Pulmonary artery endothelial cell (primary cell): ENCODE measurements around the gene CCDC154. TPM values are rescaled to one million over a fixed set of nuclear protein-coding genes. Genes with fewer than 3 reads are reported as not detected.

Source experiments
- DNase-seq: peaks from one replicate; pipeline ENCODE4 v3.0.0-alpha.2; 2011; ENCODE audit warnings: low read depth, low spot score
- total RNA-seq: library from RNA; depleted of rRNA; stranded (reverse); fragments of >200 nt; gene quantifications from 2 replicates; pipeline ENCODE4 v1.2.3, GENCODE V29; 2014

Gene CCDC154
- total RNA-seq, 1 donor from 2014 or later = 0.13 TPM

DNA sequence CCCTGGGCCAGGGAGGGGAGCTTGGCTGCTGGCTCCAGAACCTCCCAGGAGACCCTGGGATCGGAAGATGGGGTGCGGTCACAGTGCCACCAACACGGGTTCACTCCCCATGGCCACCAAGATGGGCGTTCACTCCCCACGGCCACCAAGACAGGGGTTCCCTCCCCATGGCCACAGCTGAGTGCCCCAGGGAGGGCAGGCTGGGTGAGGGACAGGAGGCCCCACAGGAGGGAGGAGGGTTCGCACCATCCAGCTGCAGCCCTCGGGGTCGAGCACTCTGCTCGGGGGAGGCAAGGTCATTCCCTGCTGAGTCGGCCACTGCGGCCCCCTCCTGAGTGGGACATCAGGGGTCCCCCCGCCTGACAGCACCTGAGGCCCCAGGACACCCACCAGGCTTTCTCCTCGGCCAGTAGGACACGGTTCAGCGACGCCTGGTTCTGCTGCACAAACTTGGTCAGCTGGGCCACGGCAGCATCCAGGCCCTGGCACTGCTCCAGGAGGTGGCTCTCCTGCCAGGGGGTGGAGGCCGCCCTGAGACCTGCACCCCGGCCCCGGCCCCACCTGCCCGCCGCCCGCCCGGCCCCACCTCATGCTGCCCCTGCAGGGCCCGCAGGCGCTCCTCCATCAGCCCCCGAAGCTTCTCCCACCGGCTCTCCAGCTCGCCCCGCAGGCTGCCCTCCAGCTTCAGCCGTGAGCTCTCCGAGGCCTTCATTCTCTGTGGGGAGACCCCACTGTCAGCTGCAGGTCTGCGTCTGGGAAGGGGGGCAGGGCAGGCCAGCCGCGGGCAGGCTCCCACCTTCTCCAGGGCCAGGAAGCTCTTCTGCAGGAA is 5.9 kb downstream of the CCDC154 start:
- no peak for DNase-seq

DNA sequence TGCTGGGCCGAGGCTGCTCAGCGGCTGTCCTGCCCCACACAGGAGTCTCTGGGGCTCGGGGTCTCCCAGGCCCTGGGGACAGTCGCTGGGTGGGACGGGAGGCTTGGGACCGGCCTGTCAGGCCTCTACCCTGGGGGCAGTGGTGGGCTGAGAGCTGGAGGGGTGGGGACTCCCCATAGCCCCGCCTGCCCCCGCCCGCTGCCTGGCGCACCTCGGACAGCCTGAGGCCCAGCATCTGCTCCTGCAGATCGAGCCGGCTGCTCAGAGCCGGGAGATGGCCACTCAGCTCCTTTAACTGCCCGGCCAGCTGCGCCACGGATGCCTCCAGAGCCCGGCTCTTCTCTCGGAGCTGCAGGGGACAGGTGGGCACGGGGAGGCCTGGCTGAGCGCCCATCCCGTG is 6.8 kb downstream of the CCDC154 start:
- no peak for DNase-seq

GRCh38 chr16:1436731-1437355 is 7.5 kb downstream of the CCDC154 start:
- no peak for DNase-seq

DNA sequence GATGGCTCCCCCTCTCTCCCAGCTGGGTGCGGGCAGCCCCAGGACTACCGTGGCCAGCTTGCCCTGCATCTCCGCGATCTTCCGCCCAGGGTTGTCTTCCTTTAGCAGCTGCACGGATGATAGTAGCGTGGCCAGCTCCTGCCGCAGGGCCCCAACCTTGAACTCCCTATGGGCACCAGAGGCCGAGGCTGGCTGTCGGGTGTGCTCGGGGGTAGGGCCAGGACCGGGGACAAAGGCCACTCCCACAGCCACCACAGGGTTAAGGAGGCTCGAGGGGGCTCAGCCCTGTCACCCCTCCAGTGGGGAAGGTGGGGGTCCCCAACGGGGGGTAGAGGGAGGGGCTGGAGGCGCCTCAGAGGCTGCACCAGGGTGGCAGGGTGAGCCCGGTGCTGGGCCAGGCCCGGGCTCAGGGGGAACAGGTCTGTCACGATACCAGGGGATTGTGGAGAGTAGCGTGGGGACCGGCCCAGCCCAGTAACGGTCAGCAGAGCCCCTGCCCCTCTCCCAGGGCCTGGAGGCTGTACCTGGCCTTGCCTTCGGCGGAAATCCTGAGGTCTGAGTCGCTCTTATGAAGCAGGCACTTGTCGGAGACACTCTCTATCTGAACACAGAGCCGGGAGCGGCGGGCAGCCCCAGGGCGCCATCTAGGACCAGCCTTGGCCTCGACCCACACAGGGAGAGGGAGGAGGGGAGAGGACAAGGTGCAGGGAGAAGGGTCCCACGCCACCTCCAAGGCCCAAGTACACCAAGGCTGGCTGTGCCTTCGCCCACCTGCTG is 8.2 kb downstream of the CCDC154 start:
- no peak for DNase-seq

- DNase-seq = no peak
Observed at GRCh38 chr16:1434644-1435592, 9.4 kb downstream of the CCDC154 start.

DNA sequence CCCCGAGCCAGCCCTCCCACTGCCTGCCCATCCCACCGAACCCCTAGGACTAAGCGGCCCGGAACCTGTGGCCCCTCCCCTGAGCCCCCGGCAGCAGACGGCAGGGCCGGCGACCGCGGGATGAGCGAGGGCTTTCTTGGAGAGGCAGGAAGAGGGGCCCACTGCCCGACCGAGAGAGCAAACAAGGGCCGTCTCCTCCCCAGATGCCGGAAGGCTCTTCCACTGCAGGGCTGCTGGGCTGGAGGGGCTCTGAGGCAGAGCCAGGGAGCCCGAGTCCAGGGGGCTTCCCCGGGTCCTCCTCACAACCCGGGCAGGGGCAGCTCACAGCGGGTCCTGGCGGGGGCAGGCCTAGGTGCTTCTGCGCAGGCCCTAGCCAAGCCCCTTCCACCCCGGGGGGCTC is 10.6 kb downstream of the CCDC154 start:
- DNase-seq = no peak

GRCh38 chr16:1433263-1433560 is 11.1 kb downstream of the CCDC154 start:
- no peak for DNase-seq

GRCh38 chr16:1432388-1433262 is 11.7 kb downstream of the CCDC154 start:
- no peak for DNase-seq

DNA sequence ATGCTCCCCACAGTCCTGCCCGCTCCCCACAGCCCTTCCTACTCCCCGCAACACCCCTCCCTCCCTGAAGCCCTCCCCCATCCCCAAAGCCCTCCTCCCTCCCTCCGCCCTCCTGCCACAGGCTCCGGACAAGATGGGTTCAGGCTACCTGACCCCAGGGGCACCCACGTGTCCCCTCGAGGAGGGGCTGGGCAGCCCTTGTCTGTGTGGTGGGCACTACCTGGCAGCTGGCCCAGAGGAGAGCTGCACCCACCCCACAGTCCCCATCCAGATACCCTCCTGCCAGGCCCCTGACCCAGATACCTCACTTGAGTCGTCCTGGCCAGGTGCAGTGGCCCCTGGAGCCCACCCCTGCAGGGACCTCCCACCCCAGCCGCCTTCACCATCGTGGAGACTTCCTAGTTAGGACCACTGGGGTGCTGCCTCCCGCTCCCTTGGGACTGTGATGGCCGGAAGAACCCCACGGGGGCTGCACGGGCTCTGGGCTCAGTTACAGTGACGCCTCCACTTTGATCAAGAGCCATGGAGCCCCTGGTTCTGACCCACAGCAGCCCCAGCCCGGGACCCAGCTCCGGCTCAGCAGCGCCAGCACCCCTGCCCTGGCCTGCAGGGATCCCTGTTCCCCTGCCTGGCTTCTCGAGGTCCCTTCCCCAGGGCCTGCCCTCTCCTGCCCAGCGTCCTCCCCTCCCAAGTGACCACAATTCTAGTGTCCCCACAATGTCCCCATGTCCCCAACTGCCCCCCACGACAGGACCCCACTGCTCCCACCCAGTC is 12.7 kb downstream of the CCDC154 start:
- no peak for DNase-seq

DNA sequence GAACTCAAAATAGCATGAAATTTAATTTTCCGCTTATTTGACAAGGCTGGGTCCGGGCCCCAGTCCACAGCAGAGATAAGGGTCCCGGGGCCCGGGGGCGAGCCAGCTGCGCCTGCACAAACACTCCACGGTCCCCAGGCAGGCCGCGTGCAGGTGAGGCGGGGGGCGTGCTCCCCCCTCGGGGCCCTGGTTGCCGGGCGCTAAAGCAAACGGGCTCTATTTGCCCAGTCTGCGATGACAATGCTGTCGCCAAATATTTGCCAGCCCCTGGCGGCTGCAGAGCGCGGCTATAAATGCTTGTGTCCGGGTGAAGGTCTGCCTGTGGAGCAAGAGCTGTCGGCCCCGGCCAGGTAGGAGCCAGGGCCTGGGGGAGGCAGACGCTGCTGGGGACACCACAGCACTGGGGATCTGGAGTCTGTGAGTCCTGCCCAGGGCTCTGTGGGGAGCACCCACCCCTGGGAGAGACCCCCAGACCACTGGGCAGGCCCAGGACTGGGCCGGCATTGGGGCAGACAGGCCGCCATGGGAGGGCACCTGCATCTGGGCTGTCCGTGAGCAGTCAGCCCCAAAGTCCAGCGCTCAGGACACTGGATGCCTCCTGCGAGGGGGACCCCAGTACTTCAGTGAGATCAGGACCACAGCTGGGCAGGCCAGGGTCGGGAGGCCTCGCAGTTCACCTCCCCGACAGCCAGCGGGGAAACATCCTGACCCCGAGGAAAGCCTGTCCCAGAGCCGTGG is 13.4 kb downstream of the CCDC154 start, which contains the start of gene PERCC1:
Gene PERCC1 (plus strand): TSS at position 320 of the 738 bp plus-strand sequence. CDS start 1,516 bp downstream, outside the sequence.
- no peak for DNase-seq

- no peak for DNase-seq
Observed at GRCh38 chr16:1430214-1430758, 14.1 kb downstream of the CCDC154 start.

- DNase-seq = no peak
Observed at GRCh38 chr16:1429631-1430030, 14.7 kb downstream of the CCDC154 start.

DNA sequence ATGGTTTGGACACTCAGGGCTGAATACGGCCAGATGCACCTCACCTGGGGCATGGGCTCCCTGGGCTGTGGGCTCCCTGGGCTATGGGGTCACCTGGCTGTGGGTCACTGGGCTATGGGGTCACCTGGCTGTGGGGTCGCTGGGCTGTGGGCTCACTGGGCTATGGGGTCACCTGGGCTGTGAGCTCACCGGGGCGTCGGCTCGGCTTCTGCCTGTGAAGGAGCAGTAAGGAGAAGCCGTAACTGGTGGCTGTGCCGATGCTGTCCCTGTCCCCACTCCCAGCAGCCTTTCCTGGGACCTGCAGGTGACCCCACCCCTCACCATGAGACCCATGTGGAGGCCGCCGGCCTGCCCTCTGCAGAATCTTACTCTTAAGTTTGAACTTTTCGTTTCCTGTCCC is 15.3 kb downstream of the CCDC154 start:
- no peak for DNase-seq

GRCh38 chr16:1428511-1428910 is 15.8 kb downstream of the CCDC154 start:
- no peak for DNase-seq

DNA sequence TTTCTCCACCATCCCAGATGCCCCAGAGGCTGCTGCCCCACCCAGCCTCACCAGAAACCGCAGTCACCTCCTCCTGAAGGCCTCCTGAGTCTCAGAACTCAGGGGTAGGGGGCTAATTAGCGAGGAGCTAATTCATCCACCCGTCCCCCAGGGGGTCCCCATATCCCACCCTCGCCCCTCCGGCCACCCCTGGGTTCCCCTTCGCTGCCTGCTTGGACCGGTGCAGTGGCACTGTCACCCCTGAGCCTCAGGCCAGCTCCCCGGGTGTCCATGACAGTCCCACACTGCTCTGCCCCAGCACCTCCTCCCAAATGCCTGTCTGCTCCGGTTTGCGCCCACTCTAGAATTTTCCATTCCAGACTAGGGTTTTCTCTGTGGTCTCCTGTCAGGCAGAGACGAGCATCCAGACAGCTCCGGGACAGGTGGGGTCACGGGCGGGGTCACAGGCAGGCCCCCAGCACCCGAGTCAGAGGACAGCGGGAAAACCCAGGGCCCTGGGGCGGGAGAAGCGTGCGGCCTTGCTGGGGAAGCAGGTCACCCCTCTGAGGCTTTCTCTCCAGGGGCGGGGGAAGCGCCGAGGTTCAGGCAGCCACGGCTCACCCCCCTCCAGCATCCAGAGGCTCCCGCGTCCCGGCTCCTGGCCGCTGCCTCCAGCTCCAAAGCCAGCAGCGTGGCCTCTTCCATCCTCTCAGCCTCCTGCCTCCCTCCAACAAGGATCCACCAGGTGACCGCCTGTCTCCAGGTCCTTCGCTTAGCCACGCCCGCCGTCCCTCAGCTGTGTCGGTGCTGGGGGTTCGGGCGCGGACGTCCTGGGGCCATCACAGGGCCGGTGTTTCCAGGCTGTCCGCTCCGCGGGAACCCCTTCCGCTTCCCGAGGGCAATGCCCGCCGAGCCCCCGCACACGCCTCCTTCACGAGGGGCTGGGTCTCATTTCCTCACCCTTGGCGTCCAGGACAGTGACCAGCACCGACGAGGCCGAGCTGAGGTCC is 16.6 kb downstream of the CCDC154 start:
- no peak for DNase-seq

DNA sequence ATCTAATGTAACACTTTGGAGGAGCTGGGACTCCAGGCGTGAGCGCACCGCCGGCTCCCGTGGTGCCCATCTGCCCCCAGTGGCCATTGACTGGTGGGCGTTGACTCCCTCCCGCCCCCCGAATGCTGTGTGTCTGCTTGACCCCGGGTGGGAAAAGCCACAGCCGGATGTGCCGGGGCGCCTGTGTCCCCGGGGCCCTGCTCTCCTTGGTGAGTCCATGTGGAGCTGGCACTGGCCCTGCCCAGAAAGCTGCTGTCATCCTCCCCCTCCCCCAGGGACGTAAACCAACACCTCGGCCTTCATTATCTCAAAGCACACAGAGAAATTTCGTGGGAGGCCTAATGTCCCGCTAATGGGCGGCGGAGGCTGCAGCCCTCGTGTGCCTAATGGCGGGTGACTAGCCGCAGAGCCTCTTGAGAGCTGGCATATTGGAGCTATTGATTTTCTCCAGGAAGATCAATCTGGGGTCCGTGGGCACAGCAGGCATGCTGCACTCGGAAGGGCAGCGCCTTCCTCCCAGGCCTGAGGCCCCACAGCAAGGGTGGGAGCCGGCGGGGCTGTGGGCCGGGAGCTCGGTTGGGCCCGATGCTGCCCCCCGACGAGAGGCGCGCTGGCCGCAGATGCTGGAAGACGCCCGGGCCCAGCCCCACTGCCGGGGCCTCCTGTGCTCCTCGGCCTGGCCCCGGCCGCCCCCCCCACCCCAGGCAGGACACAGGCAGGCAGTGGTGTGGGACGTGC is 17.5 kb downstream of the CCDC154 start:
- no peak for DNase-seq
